ENCODE results near the gene XRCC4.

DNA sequence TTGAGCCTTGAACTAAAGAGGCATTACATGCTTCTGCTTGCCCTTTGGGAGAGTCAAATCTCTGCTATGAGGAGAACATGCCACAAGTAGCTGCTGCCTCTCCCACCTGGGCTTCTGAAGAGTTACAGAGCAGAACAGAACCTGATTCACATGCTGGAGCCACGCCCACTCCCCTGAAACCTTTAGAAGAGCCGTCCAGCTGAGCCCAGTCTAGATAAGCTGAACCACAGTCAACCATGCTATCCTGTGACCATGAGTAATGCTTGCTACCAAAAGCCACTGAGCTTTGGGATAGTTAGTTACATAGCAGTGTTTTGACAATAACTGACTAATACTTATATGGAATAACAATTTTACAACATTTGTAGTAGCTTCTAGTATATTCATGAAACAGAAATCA lies 283.2 kb downstream of the XRCC4 start:
- TF ChIP-seq, protein P1, sequence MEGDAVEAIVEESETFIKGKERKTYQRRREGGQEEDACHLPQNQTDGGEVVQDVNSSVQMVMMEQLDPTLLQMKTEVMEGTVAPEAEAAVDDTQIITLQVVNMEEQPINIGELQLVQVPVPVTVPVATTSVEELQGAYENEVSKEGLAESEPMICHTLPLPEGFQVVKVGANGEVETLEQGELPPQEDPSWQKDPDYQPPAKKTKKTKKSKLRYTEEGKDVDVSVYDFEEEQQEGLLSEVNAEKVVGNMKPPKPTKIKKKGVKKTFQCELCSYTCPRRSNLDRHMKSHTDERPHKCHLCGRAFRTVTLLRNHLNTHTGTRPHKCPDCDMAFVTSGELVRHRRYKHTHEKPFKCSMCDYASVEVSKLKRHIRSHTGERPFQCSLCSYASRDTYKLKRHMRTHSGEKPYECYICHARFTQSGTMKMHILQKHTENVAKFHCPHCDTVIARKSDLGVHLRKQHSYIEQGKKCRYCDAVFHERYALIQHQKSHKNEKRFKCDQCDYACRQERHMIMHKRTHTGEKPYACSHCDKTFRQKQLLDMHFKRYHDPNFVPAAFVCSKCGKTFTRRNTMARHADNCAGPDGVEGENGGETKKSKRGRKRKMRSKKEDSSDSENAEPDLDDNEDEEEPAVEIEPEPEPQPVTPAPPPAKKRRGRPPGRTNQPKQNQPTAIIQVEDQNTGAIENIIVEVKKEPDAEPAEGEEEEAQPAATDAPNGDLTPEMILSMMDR (IDR thresholded peaks at IDR 0.05; ENCODE audit: insufficient read depth, low read depth, low read length) = no peak
- TF ChIP-seq EZH2 (IDR thresholded peaks at IDR 0.05; ENCODE audit: insufficient read depth, low read length) = no peak

All from astrocyte (in vitro differentiated cells and primary cell).